ENCODE measurements around the gene RPS2.
"Not testable (repeated sequence)": the region's sequence is repeated elsewhere in the genome, so short reads cannot be mapped to it uniquely, and the experiment has no call there.

Gene RPS2

DNA sequence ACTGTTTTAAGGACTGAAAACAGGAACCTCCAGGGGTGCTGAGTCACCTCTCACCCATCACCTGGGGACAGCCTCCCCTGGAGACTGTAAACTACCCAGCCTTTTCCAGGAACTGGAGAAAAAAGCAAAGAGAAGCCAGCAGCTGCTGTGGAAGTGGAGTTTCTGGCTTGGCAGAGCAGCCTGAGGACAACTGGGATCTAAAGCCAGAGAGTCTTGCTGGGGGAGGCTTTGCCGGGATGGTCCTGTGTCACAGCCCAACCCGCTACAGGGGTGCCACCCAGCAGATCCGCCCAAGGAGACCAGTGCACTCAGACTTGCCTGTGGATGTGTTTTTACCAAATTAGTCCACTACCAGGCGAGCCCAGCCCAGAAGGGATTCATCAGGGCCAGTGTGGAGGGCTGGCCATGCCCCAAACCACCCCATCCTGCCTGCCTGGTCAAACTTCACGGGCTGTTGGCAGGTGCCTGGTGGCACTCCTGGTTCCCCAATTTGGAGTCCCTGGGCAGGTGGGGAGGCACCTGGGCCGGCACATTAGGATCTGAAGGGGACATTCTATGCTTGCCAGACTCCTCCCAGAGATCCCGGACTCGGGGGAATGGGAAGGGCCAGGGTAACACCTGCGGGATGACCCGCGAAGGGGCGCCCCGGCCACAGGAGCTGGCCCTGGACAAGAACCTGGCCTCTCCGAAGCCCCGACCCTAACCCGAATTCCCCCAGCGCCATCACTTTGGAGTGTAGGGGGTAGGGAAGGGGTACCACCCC is 22.4 kb downstream of the RPS2 start:
- DNase-seq (ENCODE audit: low read depth, low spot score), result no peak

DNA sequence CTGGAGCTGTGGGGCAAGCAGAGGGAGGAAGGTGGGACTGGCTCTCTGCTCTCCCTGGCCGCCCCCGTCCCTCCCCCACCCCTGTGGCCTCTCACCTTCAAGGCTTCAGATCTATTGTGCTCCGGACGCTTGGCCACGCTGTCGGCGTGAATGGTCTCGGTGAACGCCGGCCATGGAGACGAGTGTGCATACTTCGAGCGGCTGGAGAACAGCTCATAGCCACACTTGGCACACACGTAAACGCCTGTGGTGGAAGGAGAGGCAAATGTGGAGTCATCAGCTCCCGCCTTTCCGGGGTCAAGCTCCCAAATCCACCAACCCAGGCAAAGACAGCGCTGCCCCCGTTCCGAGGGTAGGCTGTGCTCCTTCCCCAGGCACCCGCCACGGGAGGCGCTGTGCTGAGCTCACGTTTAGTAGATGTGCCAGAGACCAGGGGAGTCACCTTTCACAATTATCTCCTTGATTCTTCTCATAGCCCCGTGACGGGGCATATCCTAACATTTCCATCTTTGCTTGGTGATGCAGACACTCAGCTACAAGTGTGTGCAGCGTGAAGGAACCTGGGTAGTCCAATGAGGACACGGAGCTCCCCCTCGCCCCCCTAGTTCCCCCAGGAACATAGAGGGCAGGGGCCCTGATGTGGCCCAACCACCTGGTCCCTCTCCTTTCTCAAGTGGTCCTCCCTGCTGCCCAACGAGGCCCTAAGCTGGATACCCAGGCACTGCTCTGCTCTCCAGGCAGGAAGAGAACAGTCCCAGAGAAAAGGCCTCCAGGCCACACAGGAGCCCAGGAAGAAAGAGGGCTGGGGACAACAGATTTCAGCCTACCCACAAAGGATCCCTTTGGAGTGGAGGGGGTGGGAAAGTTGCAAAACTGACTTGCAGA is 23.2 kb downstream of the RPS2 start:
- DNase-seq (ENCODE audit: low read depth, low spot score), result no peak

GRCh38 chr16:1940273-1941161 is 24.1 kb downstream of the RPS2 start:
- no peak for DNase-seq (ENCODE audit: low read depth, low spot score)

DNA sequence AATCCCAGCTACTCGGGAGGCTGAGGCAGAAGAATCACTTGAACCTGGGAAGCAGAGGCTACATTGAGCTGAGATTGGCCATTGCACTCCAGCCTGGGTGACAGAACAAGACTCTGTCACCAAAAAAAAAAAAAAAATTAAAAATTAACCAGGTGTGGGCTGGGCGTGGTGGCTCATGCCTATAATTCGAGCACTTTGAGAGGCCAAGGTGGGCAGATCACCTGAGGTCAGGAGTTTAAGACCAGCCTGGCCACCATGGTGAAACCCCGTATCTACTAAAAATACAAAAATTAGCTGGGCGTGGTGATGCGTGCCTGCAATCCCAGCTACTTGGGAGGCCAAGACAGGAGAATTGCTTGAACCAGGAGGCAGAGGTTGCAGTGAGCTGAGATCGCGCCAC is 24.8 kb downstream of the RPS2 start:
- not testable (repeated sequence) for DNase-seq (ENCODE audit: low read depth, low spot score)

GRCh38 chr16:1938910-1939309 is 25.7 kb downstream of the RPS2 start:
- DNase-seq (ENCODE audit: low read depth, low spot score), result no peak

GRCh38 chr16:1938316-1938715 is 26.3 kb downstream of the RPS2 start:
- no peak for DNase-seq (ENCODE audit: low read depth, low spot score)

DNA sequence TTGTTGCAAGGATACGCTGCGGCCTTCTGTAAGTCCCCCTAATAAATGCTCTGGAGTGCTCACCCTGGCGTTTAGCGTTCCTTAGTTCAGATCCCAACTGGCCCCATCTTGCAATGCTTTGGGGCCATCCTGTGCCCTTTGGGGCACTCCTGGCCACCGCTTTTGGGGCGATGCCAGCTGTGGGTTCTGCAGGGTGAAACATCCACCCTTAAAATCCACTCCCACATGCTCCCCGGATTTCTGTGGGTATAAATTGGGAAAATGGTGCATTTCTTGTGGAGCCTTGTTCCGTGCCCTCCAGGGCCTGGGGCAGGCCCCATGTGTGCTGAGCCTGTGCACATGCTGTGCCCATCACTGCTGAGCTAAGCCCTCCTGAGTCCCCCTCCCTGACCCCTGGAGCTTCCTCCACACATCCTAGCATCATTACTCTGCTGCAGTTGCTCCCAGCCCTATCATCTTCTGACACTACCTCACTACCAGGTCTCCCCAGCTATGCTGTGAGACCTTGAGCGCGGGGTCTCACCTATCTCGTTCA is 27.6 kb downstream of the RPS2 start:
- DNase-seq (ENCODE audit: low read depth, low spot score), result no peak

DNA sequence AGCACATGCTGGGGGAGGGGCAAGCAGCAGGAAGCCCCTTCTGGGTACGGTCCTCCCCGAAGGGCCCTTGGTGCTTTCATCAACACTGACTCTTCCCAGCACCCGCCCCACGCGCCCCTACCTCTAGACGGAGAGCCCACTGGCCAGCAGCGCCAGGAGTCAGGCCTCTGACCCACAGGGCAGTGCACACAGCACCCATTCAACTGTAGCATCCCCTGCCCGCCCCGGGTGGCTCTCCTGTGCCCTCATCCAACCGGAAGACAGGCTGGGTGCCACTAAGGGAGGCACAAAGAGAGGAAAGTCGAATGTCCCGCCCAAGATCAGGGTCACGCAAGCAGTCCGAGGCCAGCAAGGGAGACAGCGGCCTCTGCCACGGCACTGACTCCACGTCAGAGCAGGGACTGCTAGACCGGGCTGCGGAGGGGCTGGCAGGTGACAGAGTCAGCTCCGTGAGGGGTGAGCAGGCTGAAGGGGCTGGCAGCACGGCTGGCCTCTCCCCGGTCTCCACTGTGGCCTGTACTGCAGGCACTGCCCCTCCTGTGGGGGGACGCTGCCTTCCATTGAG is 31.4 kb downstream of the RPS2 start:
- DNase-seq (ENCODE audit: low read depth, low spot score), result no peak

DNA sequence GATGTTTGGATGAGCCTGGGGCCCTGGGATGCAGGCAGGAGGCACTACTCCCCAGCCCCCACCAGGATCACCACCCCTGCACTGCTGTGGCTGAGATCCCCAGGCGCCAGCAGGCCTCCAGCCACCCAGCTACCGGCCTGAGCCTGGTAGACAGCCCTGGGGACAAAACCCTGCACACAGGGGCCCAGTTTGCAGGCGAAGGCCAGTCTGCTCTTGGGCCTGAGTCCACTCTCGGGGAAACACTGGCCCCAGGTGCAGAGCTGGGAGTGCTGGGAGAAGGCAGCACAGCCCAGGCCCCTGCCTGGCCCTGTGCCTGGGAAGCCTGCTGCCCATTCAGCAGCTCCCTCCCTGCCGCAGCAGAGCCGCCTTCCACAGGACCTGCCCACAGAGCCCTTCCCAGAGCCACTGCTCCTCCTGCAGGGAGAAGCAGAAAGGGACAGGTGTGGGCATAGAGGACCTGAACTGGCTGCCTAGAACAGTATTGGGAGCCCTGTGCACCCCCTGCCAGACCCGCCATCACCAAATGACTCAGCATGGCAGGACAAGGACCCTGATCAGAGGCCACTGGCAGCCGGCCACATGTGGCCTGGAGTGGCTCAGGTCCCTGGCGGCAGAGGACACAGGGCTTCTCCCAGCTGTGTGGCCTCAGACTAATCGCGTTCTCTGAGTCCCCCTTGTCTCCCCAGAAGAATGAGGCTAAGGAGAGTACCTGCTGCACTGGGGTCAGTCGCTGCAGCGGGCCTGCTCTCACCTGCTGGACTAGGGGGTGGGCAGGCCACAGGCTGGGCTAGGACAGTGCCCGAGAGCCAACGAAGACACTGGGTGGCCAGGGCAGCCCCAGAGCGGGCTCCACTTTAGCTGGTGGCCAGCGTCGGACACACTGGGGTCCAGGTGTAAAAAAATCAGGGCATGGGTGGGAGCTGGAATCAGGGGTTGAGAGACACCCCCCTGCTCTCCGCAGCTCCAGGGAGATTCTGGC is 32.3 kb downstream of the RPS2 start:
- no peak for DNase-seq (ENCODE audit: low read depth, low spot score)

DNA sequence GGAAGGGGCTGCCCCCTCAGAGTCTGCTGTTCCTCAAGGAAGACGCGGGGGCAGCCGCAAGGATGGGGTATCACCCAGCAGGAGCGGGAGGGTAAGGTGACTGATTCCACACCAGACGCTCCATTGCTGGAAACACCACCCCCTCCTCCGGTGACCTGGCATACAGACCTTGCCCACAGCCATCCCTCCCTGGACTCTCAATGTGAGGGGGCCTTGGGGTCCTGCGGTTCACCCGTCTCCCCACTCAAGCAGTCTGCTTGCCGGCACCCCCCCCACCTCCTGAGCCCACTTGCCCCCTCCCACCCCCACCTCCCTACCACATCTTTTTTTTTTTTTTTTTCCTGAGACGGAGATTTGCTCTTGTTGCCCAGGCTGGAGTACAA is 34.3 kb downstream of the RPS2 start:
- no peak for DNase-seq (ENCODE audit: low read depth, low spot score)

- peak; percentile 41 for DNase-seq (ENCODE audit: low read depth, low spot score)
Measured at GRCh38 chr16:1929578-1930337, 34.9 kb downstream of the RPS2 start.

- DNase-seq (ENCODE audit: low read depth, low spot score), result no peak
Measured at GRCh38 chr16:1929105-1929504, 35.5 kb downstream of the RPS2 start.

DNA sequence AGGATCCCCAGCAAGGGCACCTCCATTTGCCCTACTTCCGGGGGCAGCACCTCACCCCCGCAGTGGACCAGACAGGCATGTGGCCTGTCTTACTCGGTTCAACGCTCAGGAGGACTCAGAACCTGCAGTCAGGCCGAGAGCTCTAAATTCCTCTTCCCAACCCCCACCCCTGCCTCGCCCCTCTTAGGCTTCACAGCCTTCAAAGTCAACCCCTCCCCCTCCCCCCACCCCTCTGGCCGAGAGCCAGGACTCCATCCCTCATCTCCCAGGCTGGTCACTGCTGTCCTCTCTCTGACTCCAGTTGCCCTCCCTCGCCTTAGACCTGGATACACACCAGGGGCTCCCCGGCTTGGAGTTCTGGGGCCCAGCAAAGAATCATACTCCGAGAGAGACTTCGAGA is 38.4 kb downstream of the RPS2 start:
- no peak for DNase-seq (ENCODE audit: low read depth, low spot score)

DNA sequence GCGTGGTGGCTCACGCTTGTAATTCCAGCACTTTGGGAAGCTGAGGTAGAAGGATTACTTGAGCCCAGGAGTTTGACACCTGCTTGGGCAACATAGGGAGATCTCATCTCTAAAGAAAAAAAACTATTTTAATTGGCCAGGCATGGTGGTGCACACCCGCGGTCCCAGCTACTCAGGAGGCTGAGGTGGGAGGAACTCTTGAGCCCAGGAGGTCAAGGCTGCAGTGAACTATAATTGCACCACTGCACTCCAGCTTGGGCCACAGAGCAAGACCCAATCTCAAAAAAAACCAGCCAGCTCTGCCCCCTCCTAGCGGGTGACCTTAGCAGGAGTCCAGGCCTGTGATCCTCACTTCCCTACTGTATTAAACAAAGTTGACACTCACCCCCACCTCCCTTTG is 40.5 kb downstream of the RPS2 start:
- DNase-seq (ENCODE audit: low read depth, low spot score), result no peak

DNA sequence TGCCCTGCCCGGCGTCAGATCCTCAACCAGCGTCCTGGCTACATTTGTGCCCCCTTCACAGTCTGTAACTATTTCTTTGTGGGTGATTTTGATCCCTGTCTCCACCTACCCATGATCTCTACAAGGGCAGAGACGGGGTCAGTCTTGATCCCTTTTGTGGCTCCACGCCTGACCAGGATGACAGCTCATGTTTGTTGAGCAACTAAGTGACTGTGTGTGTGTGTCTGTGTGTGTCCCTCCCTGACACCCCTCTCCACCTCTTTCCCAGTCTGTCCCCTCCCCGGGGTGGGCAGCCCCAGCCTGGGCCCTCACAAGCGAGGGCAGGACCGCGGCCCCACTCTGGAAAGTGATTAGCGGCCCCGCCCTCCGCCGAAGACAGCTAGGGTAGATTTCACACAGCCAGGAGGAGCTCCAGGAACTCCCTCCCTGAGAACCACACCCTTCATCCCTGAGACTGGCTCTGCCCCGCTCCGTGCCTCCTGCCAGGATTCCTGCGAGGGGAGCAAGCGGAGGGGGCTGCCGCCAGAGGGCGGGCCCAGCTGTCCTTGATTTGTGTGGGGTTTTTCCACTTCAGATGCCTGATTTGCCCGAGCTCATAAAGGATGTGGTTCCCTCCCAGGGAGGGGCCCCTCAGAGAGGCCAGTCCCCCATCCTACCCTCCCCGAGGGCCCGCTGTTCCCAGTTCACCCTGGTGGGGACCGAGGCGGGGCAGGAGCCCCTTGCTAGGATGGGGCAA is 41.2 kb downstream of the RPS2 start:
- DNase-seq (ENCODE audit: low read depth, low spot score), result no peak

DNA sequence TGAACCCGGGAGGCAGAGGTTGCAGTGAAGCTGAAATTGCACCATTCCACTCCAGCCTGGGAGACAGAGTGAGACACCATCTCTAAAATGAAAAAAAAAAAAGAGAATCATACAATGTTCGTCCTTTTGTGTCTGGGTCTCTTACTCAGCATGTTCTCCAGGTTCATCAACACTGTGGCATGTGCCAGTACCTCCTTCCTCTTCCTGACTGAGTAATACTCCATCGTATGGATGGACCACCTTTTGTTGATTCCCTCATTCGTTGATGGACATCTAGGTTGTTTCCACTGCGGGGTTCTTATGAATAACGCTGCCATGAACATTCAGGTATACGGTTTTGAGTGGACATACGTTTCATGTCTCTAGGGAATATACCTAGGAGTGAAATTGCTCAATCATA is 42.3 kb downstream of the RPS2 start:
- DNase-seq (ENCODE audit: low read depth, low spot score), result no peak

DNA sequence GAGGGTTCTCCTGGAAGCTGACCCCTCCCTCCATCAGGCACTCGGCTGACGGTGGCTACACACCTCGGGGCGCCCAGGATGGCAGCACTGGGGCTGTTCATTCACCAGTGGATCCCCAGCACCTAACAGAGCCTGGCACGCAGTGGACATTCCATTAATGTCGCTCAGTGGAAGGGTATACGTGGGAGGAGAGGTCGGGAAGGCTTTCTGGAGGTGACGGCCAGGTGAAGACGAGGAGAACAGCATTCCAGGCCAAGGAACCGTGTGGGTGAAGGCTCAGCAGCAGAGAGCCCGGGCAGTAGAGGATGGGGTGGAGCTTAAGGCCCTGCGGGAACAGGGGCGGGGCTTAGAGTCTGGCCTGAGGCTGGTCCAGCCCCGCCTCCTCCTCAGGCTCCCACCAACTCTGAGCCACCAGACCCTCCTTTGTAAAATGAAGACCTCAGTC is 43.9 kb downstream of the RPS2 start:
- no peak for DNase-seq (ENCODE audit: low read depth, low spot score)

DNA sequence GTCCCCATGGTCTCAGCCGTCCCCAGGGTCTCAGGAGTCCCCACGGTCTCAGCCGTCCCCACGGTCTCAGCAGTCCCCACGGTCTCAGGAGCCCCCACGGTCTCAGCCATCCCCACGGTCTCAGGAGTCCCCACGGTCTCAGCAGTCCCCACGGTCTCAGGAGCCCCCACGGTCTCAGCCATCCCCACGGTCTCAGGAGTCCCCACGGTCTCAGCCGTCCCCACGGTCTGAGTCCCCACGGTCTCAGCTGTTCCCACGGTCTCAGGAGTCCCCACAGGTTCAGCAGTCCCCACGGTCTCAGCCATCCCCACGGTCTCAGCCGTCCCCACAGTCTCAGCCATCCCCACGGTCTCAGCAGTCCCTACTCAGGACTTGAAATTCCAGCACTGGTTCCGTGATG is 44.5 kb downstream of the RPS2 start:
- not testable (repeated sequence) for DNase-seq (ENCODE audit: low read depth, low spot score)
